DOHH2 (cell line): ENCODE results near the gene FAM229A.

Source experiments
- H3F3A ChIP-seq: fragments of 200-600 bp; sonication (generic), shearing (Covaris generic); 2 replicates; pipeline ENCODE4 v1.6.0; 2016; ENCODE audit warnings: antibody characterized with exemption, mild to moderate bottlenecking; ENCODE audit not compliant: control insufficient read depth, insufficient read depth
- H3K27ac ChIP-seq: fragments of 200-600 bp; sonication (generic); 2 replicates; pipeline ENCODE4 v1.5.1; 2014; ENCODE audit warnings: low read depth, mild to moderate bottlenecking, low read length, moderate library complexity
- H3K27me3 ChIP-seq: fragments of 200-600 bp; sonication (generic); 2 replicates; pipeline ENCODE4 v1.6.1; 2014; ENCODE audit warnings: mild to moderate bottlenecking, low read length, mixed read lengths; ENCODE audit not compliant: control insufficient read depth
- H3K36me3 ChIP-seq: fragments of 200-600 bp; sonication (generic); 2 replicates; pipeline ENCODE4 v1.6.1; 2014; ENCODE audit warnings: mild to moderate bottlenecking, low read length, moderate library complexity, mixed read lengths; ENCODE audit not compliant: control insufficient read depth
- H3K4me1 ChIP-seq: fragments of 200-600 bp; sonication (generic); 2 replicates; pipeline ENCODE4 v1.6.1; 2014; ENCODE audit warnings: mild to moderate bottlenecking, low read length, mixed read lengths; ENCODE audit not compliant: control insufficient read depth
- H3K4me2 ChIP-seq: fragments of 200-600 bp; sonication (generic); 2 replicates; pipeline ENCODE4 v1.6.0; 2014; ENCODE audit warnings: mild to moderate bottlenecking, low read length, moderate library complexity
- H3K4me3 ChIP-seq: fragments of 200-600 bp; sonication (generic); 2 replicates; pipeline ENCODE4 v1.5.1; 2014; ENCODE audit warnings: mild to moderate bottlenecking, low read length, mixed read lengths
- H3K79me2 ChIP-seq: fragments of 200-600 bp; sonication (generic); 2 replicates; pipeline ENCODE4 v1.6.1; 2014; ENCODE audit warnings: mild to moderate bottlenecking, low read length, mixed read lengths; ENCODE audit not compliant: control insufficient read depth
- H3K9me2 ChIP-seq: fragments of 200-600 bp; sonication (generic); replicated peaks from 2 replicates; pipeline ENCODE4 v1.6.1; 2014; ENCODE audit warnings: mild to moderate bottlenecking, low read length, mixed read lengths; ENCODE audit not compliant: control insufficient read depth
- H3K9me3 ChIP-seq: fragments of 200-600 bp; sonication (generic); 2 replicates; pipeline ENCODE4 v1.6.1; 2014; ENCODE audit warnings: antibody characterized with exemption, low read length, mixed read lengths; ENCODE audit not compliant: control insufficient read depth, insufficient read depth
- H4K20me1 ChIP-seq: fragments of 200-600 bp; sonication (generic); 2 replicates; pipeline ENCODE4 v1.6.0; 2014; ENCODE audit warnings: low read depth, mild to moderate bottlenecking, antibody characterized with exemption, low read length, moderate library complexity; ENCODE audit not compliant: control insufficient read depth, insufficient read depth
- EZH2phosphoT487 ChIP-seq: fragments of 200-600 bp; sonication (generic); IDR thresholded peaks from 2 replicates; pipeline ENCODE4 v1.6.1; 2017; ENCODE audit warnings: borderline replicate concordance, mild to moderate bottlenecking, antibody characterized with exemption, low read length, moderate library complexity, mixed read lengths
- TF ChIP-seq, protein P1 (sequence below): fragments of 200-600 bp; sonication (generic); IDR thresholded peaks from one replicate; pipeline ENCODE4 v1.5.1; 2014; ENCODE audit warnings: antibody characterized with exemption, mild to moderate bottlenecking, low read depth, low read length; ENCODE audit not compliant: poor library complexity, severe bottlenecking

The FAM229A gene

DNA sequence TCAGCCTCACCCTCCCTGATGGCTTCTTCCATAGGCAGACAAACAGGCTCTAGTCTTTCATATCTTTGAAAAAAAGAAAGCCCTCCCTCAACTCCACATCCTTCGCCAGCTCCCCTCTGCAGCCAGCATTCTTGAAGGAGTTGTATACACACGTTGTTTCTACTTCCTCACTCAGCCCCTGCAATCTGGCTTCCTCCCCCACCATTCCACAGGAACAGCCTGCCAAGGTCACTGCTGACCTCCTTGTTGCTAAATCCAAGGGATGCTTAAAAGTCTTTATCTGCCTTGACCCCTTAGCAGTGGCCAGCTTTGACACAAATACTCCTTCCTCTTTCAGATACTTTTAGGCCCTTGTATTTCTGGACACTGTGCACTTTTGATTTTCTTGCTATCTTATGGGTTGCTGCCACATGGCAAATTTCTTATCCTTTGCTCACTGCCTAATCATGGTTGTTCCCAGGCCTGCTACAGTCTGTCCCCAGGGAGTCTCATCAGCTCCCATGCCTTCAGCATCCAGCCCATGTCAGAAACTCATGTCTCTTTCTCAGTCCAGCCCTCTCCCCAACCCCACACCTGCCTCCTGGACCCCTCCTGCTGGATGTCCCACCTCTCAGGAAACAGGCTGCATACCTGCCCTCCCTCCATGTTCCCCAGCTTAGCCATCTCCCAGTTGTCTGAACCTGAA is 8.3 kb downstream of the FAM229A start:
- H3K4me1 ChIP-seq = peaks cover 32% of the 10 kb centered on the region
- TF ChIP-seq, protein P1, sequence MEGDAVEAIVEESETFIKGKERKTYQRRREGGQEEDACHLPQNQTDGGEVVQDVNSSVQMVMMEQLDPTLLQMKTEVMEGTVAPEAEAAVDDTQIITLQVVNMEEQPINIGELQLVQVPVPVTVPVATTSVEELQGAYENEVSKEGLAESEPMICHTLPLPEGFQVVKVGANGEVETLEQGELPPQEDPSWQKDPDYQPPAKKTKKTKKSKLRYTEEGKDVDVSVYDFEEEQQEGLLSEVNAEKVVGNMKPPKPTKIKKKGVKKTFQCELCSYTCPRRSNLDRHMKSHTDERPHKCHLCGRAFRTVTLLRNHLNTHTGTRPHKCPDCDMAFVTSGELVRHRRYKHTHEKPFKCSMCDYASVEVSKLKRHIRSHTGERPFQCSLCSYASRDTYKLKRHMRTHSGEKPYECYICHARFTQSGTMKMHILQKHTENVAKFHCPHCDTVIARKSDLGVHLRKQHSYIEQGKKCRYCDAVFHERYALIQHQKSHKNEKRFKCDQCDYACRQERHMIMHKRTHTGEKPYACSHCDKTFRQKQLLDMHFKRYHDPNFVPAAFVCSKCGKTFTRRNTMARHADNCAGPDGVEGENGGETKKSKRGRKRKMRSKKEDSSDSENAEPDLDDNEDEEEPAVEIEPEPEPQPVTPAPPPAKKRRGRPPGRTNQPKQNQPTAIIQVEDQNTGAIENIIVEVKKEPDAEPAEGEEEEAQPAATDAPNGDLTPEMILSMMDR = no peak
- TF ChIP-seq EZH2phosphoT487 = no peak

DNA sequence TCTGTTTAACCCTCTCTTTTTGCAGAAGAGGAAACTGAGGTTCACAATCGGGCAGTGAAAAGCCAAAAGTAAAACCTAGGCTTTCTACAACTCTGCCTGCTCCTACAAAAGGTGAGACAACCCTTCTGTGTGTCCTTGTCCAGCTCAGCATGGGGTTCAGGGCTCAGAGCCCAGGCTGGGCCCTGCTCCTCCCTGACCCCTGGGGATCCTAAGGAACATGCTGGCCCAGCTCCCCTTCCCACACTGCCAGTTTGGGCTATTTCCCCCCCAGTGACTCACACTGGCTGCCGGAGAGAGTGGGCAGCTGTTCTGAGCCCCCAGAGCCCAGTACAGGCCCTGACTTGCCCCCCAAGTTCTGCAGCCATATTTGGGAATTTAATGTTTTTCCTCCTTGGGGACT is 8.9 kb downstream of the FAM229A start:
- Histone ChIP-seq H3K4me3 (no peak overlapping the region), H3K9me3 (peaks cover 3% of the 10 kb centered on the region; the same call in 1 of the 2 replicates), H3K4me1 (peaks cover 38% of the 10 kb centered on the region), H3K27me3 (no peaks in the 10 kb centered on the region), H3K79me2 (no peaks in the 10 kb centered on the region), H3K36me3 (no peaks in the 10 kb centered on the region), H4K20me1 (no peaks in the 10 kb centered on the region), H3K4me2 (no peak overlapping the region), H3K27ac (no peak overlapping the region), H3F3A (0 out of 2 replicates have a peak, but pooled peaks cover 2% of the 10 kb centered on the region), H3K9me2 (no peaks in the 10 kb centered on the region)
- TF ChIP-seq EZH2phosphoT487 = no peak
- TF ChIP-seq, protein P1 = no peak

More for the DNA sequence above, 8.3 kb downstream of the FAM229A start:
- Histone ChIP-seq H3K36me3 (no peaks in the 10 kb centered on the region), H3F3A (0 out of 2 replicates have a peak, but pooled peaks cover 4% of the 10 kb centered on the region), H3K4me3 (no peak overlapping the region), H3K27ac (no peak overlapping the region), H3K4me2 (no peak overlapping the region), H4K20me1 (no peaks in the 10 kb centered on the region), H3K79me2 (no peaks in the 10 kb centered on the region), H3K27me3 (no peaks in the 10 kb centered on the region), H3K9me2 (no peaks in the 10 kb centered on the region), H3K9me3 (peaks cover 3% of the 10 kb centered on the region; the same call in 1 of the 2 replicates)

DNA sequence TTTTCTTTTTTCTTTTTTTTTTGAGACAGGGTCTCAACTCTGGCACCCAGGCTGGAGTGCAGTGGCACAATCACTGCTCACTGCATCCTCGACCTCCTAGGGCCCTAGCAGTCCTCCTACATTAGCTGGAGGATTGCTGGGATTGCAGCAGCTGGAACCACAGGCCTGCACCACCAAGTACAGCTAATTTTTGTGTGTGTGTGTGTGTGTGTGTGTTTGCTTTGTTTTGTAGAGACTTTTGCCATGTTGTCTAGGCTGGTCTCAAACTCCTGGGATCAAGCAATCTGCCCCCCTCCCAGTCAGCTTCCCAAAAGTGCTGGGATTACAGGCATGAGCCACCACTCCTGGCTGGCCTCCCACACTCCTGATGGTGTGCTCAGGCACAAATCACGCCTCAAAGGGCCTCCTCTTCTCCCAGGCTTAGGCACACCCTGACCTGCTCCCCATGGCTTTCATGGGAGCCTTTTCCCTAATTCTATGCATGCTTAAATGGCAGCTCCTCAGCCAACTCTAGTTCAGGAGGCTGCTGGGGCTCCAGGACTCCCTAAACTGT is 9.4 kb downstream of the FAM229A start:
- H3K4me2 ChIP-seq = no peak overlapping the region
- H4K20me1 ChIP-seq = no peaks in the 10 kb centered on the region
- H3K4me1 ChIP-seq = peaks cover 38% of the 10 kb centered on the region

More for the DNA sequence above, 9.4 kb downstream of the FAM229A start:
- Histone ChIP-seq H3K9me3 (peaks cover 3% of the 10 kb centered on the region; the same call in 1 of the 2 replicates), H3K27me3 (no peaks in the 10 kb centered on the region), H3K4me3 (no peak overlapping the region), H3F3A (no peaks in the 10 kb centered on the region), H3K79me2 (no peaks in the 10 kb centered on the region), H3K9me2 (no peaks in the 10 kb centered on the region), H3K36me3 (no peaks in the 10 kb centered on the region), H3K27ac (no peak overlapping the region)
- TF ChIP-seq EZH2phosphoT487 = no peak
- TF ChIP-seq, protein P1 = no peak
